ENCODE results near the gene DIMT1.

Gene DIMT1

GRCh38 chr5:62371409-62371808 is 32.3 kb downstream of the DIMT1 start:
- no peak for DNase-seq (ENCODE audit: low read depth in 1 of 2, low spot score in 1 of 2)

- DNase-seq (ENCODE audit: low read depth in 1 of 2, low spot score in 1 of 2): no peak
Measured at GRCh38 chr5:62369039-62369438, 34.7 kb downstream of the DIMT1 start.

GRCh38 chr5:62362701-62363100 is 41.0 kb downstream of the DIMT1 start:
- no peak for DNase-seq (ENCODE audit: low read depth in 1 of 2, low spot score in 1 of 2)

- no peak for DNase-seq (ENCODE audit: low read depth in 1 of 2, low spot score in 1 of 2)
Measured at GRCh38 chr5:62354028-62354874, 49.5 kb downstream of the DIMT1 start.

GRCh38 chr5:62348723-62349481 is 54.8 kb downstream of the DIMT1 start:
- no peak for DNase-seq (ENCODE audit: low read depth in 1 of 2, low spot score in 1 of 2)

DNA sequence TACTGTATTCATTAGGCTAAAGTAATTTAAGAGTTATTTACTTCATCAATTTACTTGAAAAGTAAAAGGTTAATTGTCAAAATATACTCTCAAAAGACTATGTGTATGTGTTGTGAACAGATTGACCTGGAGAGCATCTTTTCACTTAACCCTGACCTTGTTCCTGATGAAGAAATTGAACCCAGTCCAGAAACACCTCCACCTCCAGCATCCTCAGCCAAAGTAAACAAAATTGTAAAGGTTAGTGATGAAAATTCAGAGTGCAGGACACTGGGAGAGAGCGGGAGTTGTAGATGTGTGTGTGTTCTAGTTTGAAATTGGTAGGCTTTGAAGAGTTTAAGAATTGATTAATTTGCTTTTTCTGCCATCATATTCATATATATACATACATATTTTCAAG is 55.8 kb downstream of the DIMT1 start:
- DNase-seq (ENCODE audit: low read depth in 1 of 2, low spot score in 1 of 2): no peak

- no peak for DNase-seq (ENCODE audit: low read depth in 1 of 2, low spot score in 1 of 2)
Measured at GRCh38 chr5:62346748-62347147, 57.0 kb downstream of the DIMT1 start.

DNA sequence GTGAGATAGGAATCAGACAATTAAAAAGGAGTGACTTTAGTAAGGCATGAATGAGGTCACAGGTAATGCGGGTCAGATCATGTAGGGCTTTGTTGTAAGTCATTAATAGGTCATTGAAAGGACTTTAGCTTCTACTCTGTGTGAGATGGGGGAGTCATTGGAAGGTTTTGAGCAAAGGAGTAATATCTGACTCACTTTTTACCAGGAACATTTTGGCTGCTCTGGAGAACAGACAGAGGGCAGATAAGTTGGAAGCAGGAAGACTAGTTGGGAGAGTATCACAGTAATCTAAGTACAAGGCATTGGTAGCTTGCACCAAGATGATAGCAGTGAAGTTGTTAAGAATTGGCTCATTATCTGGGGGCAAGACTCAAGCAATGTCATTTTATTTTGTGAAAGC is 60.3 kb downstream of the DIMT1 start:
- DNase-seq (ENCODE audit: low read depth in 1 of 2, low spot score in 1 of 2): no peak

- DNase-seq (ENCODE audit: low read depth in 1 of 2, low spot score in 1 of 2): no peak
Measured at GRCh38 chr5:62342476-62342837, 61.2 kb downstream of the DIMT1 start.

- DNase-seq (ENCODE audit: low read depth in 1 of 2, low spot score in 1 of 2): no peak
Measured at GRCh38 chr5:62341783-62342475, 61.8 kb downstream of the DIMT1 start.

GRCh38 chr5:62340979-62341378 is 62.7 kb downstream of the DIMT1 start:
- no peak for DNase-seq (ENCODE audit: low read depth in 1 of 2, low spot score in 1 of 2)

- no peak for DNase-seq (ENCODE audit: low read depth in 1 of 2, low spot score in 1 of 2)
Measured at GRCh38 chr5:62340392-62340791, 63.3 kb downstream of the DIMT1 start.
